OCI-M2 (cell line): ENCODE results near the gene IL1RAPL1.

Source experiments
- DNase-seq: peaks from one replicate; lab custom pipeline; 2025; ENCODE audit not compliant: unreplicated experiment; lab: John Stamatoyannopoulos, UW

Gene IL1RAPL1

DNA sequence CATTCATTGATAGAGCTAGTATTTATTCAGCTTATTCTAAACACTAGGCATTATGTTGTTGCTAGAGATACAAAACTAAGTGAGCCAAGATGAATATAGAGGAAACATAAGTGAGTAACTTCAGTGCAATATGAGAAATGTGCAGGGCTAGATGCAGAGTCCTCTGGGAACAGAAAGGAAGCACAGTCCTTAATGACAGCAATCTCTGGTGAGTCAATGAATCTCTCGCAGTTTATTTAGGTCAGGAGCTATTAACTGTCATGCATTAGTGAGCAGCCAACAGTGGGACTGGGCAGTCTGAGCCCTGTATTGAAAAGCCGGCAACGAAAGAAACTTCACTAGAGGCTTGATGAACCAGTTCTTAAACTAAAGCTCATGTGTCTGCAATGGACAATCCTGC is 1030.0 kb downstream of the IL1RAPL1 start:
- DNase-seq: no peak

DNA sequence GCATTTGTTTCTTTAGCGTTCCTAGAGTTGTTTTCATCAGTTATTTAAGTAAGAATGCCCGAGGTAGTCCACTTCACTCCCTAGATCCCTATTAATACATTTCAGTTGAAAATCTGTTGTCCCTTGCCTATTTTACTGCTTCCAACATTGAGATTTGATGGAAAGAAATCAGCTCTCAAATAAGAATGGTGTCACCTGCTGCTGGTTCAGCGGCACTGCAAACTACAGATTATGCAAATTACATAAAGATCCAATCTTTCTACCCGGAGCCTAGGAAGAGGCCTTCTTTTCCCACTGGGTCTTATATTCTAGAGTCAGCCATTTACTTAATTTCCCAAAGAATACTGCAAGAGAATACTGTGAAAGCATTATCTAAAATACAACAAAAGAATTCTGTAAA is 1030.5 kb downstream of the IL1RAPL1 start:
- no peak for DNase-seq

DNA sequence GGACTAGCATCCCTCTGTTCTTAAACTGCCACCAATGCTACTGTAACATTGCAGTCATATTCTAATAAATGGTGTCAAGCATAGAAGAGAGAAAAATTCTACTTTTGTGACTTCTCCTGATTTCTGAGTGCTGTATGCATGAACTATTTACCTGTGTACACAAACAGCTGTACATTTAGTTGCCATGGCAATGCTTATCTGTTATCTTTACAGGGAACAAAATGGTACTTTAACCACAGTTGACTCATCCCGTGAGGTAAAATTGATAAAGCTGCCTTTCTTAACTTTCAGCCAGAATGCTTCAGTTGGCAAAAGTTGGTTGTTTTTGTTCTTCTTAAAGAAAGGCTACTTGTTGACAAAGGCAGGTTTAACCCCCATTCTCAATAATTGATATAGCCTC is 1040.6 kb downstream of the IL1RAPL1 start:
- no peak for DNase-seq

DNA sequence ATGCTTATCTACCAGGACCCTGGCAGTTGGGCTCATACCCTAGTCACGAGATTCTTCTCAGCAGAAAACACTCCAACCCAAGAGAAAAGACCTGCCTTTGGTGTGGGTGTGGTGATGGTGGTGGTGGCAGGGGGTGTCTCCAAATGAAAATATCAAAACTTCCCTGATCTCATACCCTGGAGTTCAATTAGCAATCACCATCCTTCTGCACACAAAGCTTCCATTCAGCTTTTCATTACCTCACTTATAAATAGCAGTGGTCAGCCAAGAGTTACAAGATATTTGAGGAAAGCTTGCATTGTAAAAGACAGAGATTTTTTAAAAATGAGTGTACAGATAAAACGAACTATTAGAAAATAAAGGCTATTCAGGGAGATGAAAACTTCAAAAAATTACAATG is 1047.3 kb downstream of the IL1RAPL1 start:
- DNase-seq: no peak

DNA sequence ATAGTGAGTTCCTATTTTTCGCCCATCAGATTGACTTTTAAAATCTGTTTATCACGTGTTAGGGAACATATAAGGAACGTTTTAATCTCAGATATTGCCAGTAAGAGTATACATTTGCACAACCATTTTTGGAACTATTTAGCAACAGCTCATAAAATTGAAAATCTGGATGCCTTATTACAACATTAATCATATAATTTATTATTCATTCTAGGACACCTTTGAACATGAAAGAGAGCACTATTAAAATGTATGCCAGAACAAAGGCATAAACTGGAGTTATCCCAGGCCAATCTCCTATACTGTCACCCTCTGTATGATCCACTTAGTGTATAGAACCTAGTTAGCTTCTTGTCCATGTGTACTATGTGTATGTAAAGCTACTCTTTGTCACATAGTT is 1049.1 kb downstream of the IL1RAPL1 start:
- no peak for DNase-seq

DNA sequence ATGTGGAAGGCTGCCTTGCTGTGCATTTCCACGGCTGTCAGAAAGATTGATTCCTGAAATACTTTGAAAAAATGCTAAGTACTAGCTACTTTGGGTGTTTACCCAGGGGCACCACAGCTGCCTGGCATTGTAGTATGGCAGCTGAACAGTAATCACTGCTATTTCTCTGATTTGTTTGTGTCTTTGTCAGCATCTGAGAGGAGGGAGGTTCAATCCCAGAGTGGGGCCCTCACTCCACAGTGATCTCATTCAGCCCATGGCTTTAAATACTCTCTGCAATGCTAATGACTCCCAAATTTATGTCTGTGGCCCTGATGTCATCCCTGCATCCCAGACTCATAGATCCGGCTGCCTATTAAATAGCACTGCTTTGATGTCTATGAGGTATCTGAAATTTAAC is 1052.9 kb downstream of the IL1RAPL1 start:
- DNase-seq: no peak

DNA sequence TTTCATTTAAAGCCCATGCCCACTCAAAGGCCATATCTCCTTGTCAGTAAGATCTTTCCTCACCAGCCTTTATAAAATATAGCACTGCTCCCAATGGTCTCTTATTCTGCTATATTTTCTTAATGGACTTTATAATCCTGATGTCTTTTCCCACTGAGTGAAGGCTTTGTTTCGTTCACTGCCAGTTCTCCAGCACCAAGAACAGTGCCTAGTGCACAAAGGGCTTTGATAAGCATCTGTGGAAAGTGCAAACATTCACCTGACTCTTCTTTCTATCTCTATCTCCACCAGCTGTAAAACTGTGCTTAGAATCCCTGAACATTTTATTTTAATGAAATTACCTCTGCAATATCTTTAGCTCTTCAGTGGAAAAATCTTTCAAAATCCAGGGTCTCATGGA is 1054.2 kb downstream of the IL1RAPL1 start:
- DNase-seq: no peak

DNA sequence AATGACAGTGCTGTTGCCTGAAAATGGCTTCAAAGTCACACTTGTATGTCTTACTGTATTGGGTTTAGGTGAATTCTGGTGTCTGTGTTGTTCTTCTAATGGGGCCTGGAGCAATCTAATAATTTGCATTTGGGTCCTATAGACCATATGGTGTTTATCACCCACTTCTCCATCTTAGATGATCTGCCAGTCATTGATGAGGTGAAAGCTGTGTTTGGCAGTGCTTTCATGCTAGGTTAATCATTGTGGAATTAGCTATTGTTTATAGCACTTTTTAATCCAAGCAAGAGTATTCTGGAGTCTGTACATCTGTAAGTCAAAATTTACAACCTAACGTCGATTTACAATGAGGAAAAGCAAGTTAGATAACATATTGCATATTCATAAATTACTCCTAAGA is 1055.9 kb downstream of the IL1RAPL1 start:
- no peak for DNase-seq

DNA sequence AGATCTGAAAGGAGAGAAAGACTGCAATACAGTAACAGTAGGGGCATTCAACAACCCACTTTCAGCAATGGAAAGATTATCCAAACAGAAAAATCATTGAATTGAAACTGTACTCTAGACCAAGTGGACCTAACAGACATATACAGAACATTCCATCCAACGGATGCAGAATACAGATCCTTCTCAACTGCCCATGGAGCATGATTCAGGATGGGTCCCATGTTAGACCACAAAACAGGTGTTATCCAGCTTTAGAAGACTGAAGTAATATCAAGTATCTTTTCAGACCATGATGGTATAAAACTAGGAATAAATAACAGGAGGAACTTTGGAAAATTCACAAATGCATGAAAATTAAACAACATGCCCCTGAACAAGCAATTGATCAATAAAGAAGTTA is 1060.9 kb downstream of the IL1RAPL1 start:
- no peak for DNase-seq

DNA sequence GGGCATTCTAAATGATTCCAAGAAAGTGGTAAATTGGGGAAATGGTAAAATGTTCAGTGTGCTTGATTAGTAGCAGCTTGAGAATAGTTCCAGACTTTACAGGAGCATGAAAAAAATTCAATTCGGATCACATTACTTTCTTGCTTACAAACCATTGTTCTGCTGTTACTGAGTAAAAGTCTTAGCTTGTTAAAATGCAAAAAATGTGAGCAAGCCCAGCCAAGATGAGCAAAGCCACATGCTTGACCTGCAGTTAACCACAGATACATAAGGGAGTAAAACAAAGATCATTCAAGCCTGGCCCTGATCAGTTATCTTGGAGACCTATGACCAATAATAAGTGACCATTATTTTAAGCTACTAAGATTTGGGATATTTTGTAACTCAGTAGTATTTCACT is 1065.2 kb downstream of the IL1RAPL1 start:
- no peak for DNase-seq

DNA sequence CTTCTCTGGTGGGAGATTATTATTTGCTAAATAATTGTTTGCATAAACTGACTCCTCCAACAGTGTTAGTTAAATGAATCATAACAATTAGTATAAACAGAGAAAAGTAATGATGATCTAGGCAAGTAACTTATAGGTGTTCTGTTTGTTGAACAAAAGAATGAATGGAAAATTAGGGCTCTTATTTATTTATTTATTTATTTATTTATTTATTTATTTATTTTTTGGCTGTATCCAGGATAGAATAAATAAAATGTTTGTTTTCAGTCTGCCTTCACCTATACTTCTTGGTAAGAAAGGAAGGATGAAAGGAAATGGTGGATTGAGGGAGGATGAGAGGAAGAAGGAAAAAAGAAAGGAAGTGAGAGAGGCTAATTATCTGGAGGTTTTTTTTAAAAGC is 1066.5 kb downstream of the IL1RAPL1 start:
- DNase-seq: no peak

DNA sequence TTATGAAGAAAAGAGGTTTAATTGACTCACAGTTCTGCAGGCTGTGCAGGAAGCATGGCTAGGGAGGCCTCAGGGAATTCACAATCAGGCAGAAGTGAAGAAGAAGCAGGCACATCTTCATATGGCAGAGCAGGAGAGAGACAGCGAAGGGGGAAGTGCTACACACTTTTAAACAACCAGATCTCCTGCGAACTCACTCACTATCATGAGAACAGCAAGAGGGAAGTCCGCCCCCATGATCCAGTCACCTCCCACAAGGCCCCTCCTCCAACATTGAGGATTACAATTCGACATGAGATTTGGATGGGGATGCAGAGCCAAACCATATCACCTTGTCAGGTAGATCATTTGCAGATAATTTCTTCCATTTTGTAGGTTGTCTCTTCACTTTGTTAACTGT is 1072.7 kb downstream of the IL1RAPL1 start:
- no peak for DNase-seq

DNA sequence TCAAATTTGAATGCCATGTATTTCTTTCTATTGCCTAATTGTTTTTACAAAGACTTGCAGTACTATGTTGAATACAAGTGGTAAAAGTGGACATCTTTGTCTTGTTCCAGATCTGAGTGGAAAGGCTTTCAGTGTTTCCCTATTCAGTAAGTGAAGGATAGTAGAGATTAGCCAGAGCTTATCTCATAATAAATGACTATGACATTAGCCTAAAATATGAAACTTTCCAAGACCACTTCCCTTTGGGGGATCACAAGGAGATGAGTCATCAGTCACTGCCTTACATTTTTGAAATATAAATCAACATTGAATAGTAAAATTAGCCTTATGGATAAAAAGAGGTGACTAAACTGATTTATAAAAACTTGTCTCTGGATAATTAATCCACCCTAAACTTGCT is 1074.0 kb downstream of the IL1RAPL1 start:
- DNase-seq: no peak

DNA sequence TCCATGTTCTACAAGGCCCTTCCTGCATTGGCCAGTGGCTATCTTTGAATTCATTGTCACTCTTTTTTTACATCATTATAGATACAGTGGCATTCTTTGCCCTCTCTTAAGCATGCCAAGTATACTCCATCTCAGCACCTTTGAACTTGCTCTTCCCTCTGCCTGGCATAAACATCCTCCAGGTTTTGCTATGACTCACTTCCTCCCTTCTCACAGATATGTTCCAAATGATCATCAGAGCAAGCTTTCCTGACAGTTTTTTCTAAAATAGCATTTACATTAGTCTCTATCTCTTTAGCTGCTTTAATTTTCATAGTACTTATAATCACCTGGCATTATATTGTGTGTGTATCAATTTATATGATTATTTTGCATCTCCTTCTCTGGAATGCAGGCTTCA is 1074.9 kb downstream of the IL1RAPL1 start:
- DNase-seq: no peak

DNA sequence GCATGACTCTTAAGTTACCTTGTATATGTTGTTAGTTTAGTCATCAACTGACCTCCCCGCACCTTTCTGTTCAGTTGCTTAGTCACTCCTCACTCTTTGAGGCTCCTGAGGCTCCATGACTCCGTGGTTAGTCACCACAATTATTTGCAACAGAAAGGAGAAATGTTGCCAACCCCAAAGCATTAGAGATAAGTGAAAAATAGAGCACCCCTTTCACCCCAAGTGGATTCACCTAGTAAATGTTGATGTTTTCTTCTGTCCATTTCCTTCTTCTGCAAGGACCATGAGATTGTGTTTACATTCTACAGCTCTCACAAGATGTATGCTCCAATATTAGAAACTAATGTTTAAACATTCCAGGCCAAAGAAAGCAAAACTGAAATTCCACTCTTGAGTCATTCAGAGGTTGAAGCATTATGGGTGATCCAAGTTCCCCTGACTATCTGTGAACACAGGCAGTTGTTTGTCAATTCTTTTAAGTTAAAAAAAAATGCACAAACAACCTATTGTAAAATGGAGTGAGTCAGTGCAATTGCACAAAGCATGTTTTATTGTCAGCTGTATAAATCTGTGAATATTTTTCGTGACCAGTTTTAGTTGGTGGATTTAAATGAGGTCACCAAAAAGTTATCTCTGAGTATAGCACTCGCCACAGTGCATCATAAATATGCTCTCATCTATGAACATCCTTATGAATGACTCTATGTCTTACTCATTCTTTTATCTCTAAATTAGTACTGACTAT is 1075.7 kb downstream of the IL1RAPL1 start:
- no peak for DNase-seq

DNA sequence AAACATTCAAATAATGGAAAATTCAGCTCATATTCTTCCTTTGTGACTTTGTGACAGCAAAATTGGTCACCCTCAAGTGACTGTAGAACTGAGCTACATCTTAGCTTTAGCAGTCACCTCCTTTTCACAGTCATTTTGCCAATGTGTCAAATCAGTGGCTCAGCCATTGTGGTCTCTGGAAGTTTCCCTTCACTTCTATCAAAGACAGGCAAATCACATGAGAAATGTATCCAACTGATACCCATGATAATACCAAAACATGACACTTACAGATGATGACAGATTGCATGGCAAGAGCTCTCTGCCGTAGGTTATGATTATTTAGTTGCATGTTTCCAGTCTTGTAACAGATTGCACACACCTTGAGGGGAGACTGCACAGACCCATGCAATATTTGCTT is 1078.3 kb downstream of the IL1RAPL1 start:
- no peak for DNase-seq

DNA sequence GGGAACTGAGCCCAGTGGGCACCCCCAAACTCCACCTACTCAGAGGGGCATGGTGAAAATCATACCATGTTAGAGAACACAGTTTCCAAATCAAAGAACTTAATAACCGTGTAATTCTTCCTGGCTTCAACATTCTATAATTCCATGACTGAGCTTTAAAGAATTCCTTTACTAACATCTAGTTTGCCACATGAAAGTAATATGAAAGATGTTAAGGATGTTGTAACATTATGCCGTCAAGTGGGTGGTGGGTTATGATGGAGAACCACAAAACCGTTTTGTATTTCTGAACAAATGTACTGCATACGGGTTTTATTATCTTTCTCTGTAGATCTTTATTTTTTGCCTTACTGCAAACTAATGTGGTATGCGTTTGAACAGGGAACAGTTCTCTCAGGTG is 1079.1 kb downstream of the IL1RAPL1 start:
- no peak for DNase-seq

DNA sequence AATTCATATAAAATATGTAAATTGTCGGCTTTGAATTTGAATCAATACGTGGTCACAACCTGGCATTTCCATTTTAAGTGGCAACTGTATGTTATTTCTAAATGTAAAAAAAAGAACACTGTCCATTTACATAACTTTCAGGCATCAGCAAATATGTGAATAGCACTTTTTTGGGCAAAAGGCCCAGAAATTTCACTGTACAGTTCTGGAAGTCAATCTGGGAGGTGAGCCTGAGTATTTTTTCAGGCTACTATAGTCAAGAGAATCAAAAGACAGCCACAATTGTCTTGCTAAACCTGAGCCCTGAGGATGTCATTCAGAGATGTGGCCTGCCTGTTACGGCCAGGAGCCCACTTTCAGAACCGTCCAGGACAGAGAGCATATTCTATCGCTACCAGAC is 1084.2 kb downstream of the IL1RAPL1 start:
- DNase-seq: no peak

DNA sequence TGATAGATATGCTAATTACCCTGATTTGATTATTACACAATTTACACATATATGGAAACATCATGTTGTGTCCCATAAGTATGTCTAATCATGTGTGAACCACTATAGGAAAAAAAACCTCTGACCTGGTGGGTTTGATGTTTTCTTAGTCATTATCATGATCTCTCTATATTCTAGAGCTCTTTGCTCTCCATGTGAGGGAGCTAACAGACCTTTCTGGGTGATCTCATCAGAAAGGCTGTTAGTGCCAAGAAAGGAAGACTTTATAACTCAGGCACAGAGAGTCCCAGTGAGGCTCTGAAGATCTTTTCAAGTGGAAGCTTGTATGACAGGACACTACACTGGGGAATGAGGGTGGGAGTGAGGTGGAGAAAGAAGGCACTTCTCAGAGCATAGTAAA is 1100.4 kb downstream of the IL1RAPL1 start:
- no peak for DNase-seq

DNA sequence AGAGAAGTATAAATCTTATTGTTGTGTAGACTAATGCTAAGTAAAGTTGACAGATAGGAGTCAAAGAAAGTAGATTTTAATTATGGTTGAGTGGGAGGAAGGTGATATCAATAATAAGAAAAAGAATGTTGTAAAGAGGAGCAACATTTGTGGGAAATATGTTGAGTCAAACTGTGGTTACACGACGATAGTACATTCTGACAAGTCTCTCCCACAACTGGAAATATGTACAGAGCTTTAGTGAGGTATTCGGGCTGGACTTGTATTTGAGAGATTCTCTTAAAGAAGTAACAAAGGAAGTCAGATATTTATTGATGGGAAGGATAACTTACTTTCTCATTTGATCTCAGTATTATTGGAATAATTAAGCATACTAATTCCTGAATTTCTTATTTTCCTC is 1102.8 kb downstream of the IL1RAPL1 start:
- no peak for DNase-seq

DNA sequence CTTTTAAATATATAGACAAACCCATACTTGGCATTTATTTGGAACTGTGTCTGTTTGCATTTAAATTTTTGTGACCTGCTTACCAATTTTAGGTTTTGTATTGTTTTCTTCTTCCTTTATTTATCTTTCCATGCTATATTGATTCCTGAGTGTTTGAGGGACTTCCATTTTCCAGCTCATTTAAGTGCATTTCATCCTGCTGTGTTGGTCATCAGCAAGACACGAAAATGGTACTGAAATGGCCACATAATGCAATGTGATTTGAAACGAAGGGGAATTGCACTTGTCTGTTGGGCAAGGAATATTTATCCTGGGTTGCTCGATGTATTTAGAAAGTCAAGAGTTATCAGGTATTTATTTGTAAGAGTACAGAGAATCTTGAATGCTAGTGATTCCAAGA is 1103.8 kb downstream of the IL1RAPL1 start:
- DNase-seq: no peak

DNA sequence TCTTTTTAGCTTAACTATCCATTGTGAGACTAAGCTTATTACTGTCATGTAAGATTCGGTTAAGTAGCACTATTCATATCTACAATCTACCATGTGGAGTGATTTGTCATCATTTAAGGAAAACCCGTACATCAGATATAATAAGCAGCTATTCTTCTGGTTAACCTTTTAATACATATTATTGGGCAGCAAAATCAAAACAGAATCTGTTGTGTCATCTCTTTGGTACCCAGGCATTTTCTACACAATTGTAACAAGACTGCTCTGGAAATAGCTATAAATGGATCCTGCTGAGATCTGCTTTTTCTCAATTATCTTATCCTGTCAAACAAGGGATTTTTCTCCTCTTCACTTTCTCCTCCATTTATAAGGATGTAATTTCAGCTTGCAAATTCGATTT is 1106.7 kb downstream of the IL1RAPL1 start:
- DNase-seq: no peak

DNA sequence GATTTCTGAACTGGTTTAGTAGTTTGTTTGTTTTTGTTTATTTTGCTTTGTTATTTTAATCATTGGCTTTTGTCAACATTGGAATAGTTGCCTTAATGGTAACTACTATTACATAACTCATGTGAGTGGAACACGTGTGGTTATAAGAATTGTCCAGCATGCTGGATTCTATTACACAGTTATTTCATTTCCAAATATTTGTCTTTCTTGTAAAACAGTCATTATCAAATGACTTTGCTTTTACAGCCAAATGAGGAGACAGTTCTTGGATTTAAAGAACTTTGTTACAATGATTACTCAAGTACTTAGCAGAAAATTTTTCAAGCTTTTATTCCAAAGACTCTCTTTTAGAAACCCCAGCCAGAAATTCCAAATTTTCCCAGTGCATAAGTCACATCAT is 1112.0 kb downstream of the IL1RAPL1 start:
- no peak for DNase-seq

DNA sequence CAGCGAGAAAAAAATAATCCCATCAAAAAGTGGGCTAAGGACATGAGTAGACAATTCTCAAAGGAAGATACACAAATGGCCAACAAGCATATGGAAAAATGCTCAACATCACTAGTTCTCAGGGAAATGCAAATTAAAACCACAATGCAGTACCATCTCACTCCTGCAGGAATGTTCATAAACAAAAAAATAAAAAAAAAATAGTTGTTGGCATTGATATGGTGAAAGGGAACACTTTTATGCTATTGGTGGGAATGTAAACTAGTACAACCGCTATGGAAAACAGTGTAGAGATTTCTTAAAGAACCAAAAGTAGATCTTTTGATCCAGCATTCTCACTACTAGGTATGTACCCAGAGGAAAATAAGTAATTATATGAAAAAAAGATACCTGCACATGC is 1119.8 kb downstream of the IL1RAPL1 start:
- DNase-seq: no peak
